ENCODE measurements around the gene ELF2. TPM values are rescaled to one million over a fixed set of nuclear protein-coding genes. Genes with fewer than 3 reads are reported as not detected.

ELF2 gene
- polyA plus RNA-seq, 1 donor from 2014 or later = 105 TPM

GRCh38 chr4:139202991-139203390, 26.0 kb upstream of the ELF2 start:
- no peaks in the 10 kb centered on the region for H3K9me2 ChIP-seq (ENCODE audit: insufficient read depth, low read length)
- no peaks in the 10 kb centered on the region for H3K27me3 ChIP-seq (ENCODE audit: insufficient read depth, low read depth, low read length)
- TF ChIP-seq RAD21 (conservative IDR thresholded peaks at IDR 0.05) (no peak), TAF1 (IDR thresholded peaks at IDR 0.05; ENCODE audit: low read depth) (no peak), EP300 (conservative IDR thresholded peaks at IDR 0.05; ENCODE audit: poor library complexity, severe bottlenecking) (no peak), POLR2AphosphoS5 (IDR thresholded peaks at IDR 0.05) (no peak), EZH2 (IDR thresholded peaks at IDR 0.05; ENCODE audit: borderline replicate concordance, insufficient read depth, low read length, poor library complexity, severe bottlenecking) (no peak), REST (IDR thresholded peaks at IDR 0.05; ENCODE audit: borderline replicate concordance) (no peak), MXI1 (conservative IDR thresholded peaks at IDR 0.05; ENCODE audit: poor library complexity, severe bottlenecking) (no peak), SMC3 (conservative IDR thresholded peaks at IDR 0.05; ENCODE audit: poor library complexity) (no peak)
- TF ChIP-seq, protein P1, sequence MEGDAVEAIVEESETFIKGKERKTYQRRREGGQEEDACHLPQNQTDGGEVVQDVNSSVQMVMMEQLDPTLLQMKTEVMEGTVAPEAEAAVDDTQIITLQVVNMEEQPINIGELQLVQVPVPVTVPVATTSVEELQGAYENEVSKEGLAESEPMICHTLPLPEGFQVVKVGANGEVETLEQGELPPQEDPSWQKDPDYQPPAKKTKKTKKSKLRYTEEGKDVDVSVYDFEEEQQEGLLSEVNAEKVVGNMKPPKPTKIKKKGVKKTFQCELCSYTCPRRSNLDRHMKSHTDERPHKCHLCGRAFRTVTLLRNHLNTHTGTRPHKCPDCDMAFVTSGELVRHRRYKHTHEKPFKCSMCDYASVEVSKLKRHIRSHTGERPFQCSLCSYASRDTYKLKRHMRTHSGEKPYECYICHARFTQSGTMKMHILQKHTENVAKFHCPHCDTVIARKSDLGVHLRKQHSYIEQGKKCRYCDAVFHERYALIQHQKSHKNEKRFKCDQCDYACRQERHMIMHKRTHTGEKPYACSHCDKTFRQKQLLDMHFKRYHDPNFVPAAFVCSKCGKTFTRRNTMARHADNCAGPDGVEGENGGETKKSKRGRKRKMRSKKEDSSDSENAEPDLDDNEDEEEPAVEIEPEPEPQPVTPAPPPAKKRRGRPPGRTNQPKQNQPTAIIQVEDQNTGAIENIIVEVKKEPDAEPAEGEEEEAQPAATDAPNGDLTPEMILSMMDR (IDR thresholded peaks at IDR 0.05; ENCODE audit: poor library complexity, severe bottlenecking) = no peak

DNA sequence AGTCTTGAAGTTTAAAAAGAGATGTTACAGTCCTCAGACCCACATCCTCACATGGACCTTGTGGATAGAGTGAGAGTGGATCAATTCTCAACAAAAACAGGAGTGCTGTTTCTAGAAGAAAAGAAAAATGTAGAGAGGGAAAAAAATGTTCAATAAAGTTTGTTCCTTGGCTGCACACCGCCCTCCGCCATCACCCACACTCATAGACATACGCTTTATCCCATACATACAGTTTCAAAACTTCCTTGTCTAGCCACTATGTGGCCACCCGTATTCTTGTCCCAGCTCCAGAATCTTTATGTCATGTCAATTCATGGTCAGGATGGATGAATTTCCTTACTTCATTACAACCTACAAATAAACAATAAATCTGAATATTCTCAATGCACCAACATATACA, 23.5 kb upstream of the ELF2 start:
- no peaks in the 10 kb centered on the region for H3K27me3 ChIP-seq (ENCODE audit: insufficient read depth, low read depth, low read length)
- H3F3A ChIP-seq (ENCODE audit: insufficient read depth, low read length, poor library complexity, severe bottlenecking) = no peaks in the 10 kb centered on the region
- no peak for TF ChIP-seq REST (IDR thresholded peaks at IDR 0.05; ENCODE audit: borderline replicate concordance)
- TF ChIP-seq TAF1 (IDR thresholded peaks at IDR 0.05; ENCODE audit: low read depth) = no peak
- TF ChIP-seq EP300 (conservative IDR thresholded peaks at IDR 0.05; ENCODE audit: poor library complexity, severe bottlenecking) = no peak
- no peak for TF ChIP-seq SMC3 (conservative IDR thresholded peaks at IDR 0.05; ENCODE audit: poor library complexity)
- TF ChIP-seq POLR2AphosphoS5 (IDR thresholded peaks at IDR 0.05) = no peak
- no peak for TF ChIP-seq EZH2 (IDR thresholded peaks at IDR 0.05; ENCODE audit: borderline replicate concordance, insufficient read depth, low read length, poor library complexity, severe bottlenecking)
- TF ChIP-seq MXI1 (conservative IDR thresholded peaks at IDR 0.05; ENCODE audit: poor library complexity, severe bottlenecking) = no peak
- no peak for TF ChIP-seq RAD21 (conservative IDR thresholded peaks at IDR 0.05)
- TF ChIP-seq, protein P1 (IDR thresholded peaks at IDR 0.05; ENCODE audit: poor library complexity, severe bottlenecking) = no peak
- no peaks in the 10 kb centered on the region for H3K36me3 ChIP-seq (ENCODE audit: insufficient read depth, low read length)
- no peaks in the 10 kb centered on the region for H3K9me3 ChIP-seq (ENCODE audit: low read length)
- no peaks in the 10 kb centered on the region for H3K79me2 ChIP-seq (replicated peaks; ENCODE audit: insufficient read depth, low read length)
- H3K4me2 ChIP-seq (ENCODE audit: low read length) = no peak overlapping the region
- H3K9me2 ChIP-seq (ENCODE audit: insufficient read depth, low read length) = no peaks in the 10 kb centered on the region
- no peaks in the 10 kb centered on the region for H4K20me1 ChIP-seq (ENCODE audit: insufficient read depth)
- no peak overlapping the region for H3K9ac ChIP-seq (ENCODE audit: low read length)
- H2AFZ ChIP-seq (ENCODE audit: low read depth, low read length) = no peak overlapping the region
- H3K4me3 ChIP-seq (ENCODE audit: low read length) = no peak overlapping the region
- no peak overlapping the region for H3K27ac ChIP-seq (ENCODE audit: low read length)

More at GRCh38 chr4:139202991-139203390, 26.0 kb upstream of the ELF2 start:
- Histone ChIP-seq H3K9ac (ENCODE audit: low read length) (no peak overlapping the region), H3K27ac (ENCODE audit: low read length) (no peak overlapping the region), H3K4me2 (ENCODE audit: low read length) (no peak overlapping the region), H2AFZ (ENCODE audit: low read depth, low read length) (no peak overlapping the region), H3F3A (ENCODE audit: insufficient read depth, low read length, poor library complexity, severe bottlenecking) (no peaks in the 10 kb centered on the region), H3K36me3 (ENCODE audit: insufficient read depth, low read length) (no peaks in the 10 kb centered on the region), H3K9me3 (ENCODE audit: low read length) (no peaks in the 10 kb centered on the region), H3K4me3 (ENCODE audit: low read length) (no peak overlapping the region), H3K79me2 (replicated peaks; ENCODE audit: insufficient read depth, low read length) (no peaks in the 10 kb centered on the region), H4K20me1 (ENCODE audit: insufficient read depth) (no peaks in the 10 kb centered on the region)

Data from neural cell (in vitro differentiated cells).